GM19467 (cell line): ENCODE data around the gene UGT1A4.

Source experiments
- ATAC-seq: cut with Tn5 transposase; IDR thresholded peaks from one replicate; pipeline ENCODE4 v1.9.1; 2021; ENCODE audit warnings: mild to moderate bottlenecking, moderate library complexity; ENCODE audit not compliant: unreplicated experiment

UGT1A4 gene

DNA sequence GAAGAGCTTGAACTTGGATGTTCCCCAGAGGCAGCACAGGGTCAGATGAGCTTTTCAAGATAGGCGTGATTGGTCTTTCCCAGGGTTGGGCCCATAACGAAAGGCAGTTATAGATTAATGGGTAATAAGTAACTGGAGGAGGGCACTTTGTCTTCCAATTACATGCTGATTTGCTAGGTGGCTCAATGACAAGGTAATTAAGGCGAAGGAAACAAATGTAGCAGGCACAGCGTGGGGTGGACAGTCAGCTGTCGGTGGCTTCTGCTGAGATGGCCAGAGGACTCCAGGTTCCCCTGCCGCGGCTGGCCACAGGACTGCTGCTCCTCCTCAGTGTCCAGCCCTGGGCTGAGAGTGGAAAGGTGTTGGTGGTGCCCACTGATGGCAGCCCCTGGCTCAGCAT, at the start of gene UGT1A4:
UGT1A4 (plus strand) TSS at position 185 of the 400 bp plus-strand sequence; CDS start at position 270, 85 bp downstream.
- ATAC-seq: no peak

- ATAC-seq: no peak
Observed at GRCh38 chr2:233671290-233672161, 47.0 kb upstream of the UGT1A4 start, which contains the start of gene UGT1A9. Gene UGT1A9 (plus strand): TSS chr2:233671898. CDS start chr2:233671935, 37 bp downstream.

- ATAC-seq: no peak
Observed at GRCh38 chr2:233672886-233673285, 45.6 kb upstream of the UGT1A4 start.

DNA sequence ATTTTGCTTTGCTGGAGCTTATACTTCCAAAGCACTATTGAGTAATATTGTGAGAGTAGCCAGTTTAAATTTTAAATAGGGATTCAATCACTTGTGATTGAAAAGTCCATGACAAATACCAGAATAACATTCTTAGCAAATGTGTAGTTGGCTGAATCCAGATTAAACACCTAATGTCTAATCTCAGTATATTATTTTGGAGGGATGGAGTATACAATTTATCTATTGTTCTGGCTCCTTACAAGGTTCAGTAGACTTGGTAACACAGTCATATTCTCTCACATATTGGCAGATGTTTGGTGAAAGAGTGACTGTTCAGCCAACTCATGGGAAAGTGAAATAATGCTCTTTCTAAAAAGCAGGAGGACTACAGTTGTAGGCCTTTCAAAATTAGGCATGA, 44.6 kb upstream of the UGT1A4 start:
- no peak for ATAC-seq

DNA sequence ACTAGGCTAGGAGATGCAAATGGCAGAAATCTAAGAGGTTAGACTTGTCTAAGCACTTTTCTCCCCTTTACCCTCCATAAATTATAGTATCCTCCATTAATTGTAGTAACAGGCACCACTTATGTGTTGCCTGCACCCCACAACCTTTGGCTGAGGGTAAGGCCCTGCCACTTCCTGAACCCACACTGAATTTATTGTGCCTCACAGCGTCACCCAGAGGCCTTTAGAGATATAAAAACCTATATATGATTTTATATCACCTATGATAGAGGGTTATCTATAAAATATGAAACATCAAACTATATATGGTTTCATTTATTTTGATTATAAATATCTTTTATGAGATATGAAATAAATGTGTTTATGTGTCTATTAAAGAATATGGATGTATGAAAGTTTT, 44.2 kb upstream of the UGT1A4 start:
- ATAC-seq: no peak

GRCh38 chr2:233674995-233675394, 43.5 kb upstream of the UGT1A4 start:
- no peak for ATAC-seq

GRCh38 chr2:233676046-233676445, 42.5 kb upstream of the UGT1A4 start:
- ATAC-seq: no peak

DNA sequence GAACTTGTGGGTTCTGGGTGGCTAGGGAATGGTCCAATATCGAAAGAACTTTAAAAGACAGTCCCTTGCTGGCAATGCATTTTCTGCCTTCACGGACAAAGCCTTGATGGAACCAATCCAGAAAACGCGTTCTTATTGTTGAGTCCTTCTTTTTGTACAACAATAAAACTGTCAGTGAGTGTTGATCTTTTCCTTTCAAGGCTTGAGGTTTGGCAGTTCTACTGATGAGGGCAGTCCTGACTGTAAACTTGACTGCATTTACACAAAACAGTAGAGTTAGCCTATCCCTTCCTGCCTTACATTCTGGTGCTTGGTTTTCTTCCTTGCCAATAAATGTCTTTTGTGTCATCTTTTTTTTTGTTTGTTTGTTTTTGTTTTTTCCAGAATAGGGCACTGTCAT, 39.3 kb upstream of the UGT1A4 start:
- no peak for ATAC-seq

DNA sequence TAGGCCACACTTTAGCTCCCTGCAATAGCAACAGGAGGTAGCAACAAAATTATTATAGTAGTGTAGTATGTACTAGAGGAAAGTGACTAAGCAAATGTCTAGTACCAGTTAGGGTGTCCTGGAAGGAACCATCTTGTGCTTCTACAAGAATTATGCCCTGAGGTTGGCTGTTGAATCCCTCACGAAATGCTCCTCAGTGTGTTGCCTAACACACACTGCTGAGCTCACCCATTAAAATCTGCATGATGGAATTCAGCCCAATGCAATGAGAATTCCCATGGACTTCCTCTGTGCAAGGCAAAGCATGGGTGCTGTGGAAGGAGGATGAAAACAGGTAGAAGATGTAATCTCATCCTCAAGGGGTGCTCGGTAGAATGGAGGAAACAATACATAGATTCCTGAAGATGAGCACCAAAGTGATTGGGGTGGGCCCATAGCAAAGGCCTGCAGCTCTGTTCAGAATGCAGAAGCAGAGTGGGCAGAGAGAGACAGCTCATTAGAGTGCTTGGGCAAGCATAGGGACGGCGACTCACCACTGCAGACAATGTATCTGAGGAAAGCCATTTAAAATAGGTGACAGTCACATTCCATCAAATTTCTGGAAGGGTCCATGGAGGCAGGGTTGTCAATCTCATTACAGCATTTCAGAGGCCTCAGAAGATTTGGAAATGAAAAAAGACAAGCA, 38.0 kb upstream of the UGT1A4 start:
- no peak for ATAC-seq

- ATAC-seq: no peak
Observed at GRCh38 chr2:233681521-233682099, 36.9 kb upstream of the UGT1A4 start, which contains the start of gene UGT1A7. Gene UGT1A7 (plus strand): TSS chr2:233681901. CDS start chr2:233681938, 37 bp downstream.

GRCh38 chr2:233684640-233685039, 33.9 kb upstream of the UGT1A4 start:
- no peak for ATAC-seq

GRCh38 chr2:233686928-233687327, 31.6 kb upstream of the UGT1A4 start:
- ATAC-seq: no peak

DNA sequence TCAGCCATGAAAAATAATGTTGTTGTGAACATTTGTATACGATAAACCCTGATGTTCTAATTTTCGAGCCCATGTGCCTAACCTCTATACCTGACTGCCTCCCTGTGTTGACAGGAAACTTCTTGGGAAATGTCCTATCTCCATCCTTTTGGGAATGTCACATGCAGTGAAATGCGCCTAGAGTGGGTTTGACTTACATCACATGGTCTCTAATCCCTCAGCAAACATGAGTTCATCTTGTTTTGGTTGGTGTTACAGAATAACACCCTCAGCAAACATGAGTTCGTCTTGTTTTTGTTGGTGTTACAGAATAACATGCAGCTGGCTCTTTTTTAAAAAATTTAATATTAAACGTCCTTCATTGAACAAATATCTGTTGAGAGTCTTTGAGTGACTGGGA, 30.2 kb upstream of the UGT1A4 start:
- ATAC-seq: no peak

- no peak for ATAC-seq
Observed at GRCh38 chr2:233689031-233689430, 29.5 kb upstream of the UGT1A4 start.

DNA sequence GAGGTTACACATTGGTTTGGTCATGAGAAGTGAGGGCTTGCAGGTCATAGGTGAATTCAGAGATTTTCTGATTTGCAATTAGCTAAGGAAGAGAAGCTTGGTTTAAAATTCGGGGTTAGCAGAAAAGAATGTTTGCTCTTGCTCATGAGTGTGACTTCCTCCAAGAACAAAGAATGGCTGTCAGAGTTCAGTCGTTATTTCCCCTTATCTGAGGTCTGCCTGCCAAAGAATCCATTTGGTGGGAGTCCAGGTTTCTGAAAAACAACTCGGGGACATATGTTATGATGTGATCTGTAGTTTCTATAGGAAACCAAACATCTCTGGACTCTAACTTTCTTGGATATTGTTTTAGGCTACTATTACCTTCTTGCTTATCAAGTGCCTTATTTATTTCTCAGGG, 29.0 kb upstream of the UGT1A4 start:
- ATAC-seq: no peak

GRCh38 chr2:233690444-233690843, 28.1 kb upstream of the UGT1A4 start:
- no peak for ATAC-seq

DNA sequence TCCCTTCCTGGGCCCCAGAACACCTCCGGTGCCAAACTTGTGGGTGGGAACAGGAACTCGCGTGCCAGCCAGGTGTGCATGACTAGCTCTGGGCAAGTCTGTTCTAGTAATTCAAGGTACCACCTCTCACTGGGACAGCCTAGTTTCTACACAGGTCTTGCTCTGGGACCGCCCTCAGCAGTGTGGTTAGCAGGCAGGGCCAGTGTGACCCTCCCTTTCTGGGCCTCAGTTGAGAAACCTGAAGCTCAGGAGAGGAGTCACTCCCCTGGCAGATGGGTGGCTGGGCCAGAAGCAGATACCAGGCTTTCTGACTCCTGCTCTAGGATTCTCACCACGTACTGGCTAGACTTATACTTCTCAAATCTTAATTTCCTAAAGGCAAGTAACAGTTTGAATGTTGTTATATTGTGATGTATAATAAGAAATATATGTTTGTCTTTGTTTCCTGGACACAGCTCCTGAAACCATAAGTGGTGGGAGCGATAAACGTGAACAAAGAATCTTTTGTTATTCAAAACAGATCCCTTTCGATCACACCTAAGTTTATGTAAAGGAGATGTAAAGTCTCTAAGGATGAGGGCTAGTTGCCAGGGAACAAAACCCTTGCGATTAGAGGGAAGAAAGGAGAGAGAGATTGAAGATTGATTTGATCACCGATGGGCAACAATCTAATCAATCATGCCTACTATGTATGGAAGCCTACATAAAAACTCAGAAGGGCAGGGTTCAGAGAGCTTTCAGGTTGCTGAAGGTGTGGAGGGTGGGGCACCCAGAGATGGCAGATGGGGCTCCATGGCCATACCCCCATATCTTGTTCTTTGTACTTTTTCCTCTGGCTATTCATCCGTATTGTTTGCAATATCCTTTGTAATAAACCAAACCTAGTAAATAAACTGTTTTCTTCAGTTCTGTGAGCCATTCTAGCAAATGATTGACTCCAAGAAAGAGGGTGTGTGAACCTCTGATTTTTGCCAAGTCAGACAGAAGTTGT, 26.8 kb upstream of the UGT1A4 start:
- ATAC-seq: no peak

DNA sequence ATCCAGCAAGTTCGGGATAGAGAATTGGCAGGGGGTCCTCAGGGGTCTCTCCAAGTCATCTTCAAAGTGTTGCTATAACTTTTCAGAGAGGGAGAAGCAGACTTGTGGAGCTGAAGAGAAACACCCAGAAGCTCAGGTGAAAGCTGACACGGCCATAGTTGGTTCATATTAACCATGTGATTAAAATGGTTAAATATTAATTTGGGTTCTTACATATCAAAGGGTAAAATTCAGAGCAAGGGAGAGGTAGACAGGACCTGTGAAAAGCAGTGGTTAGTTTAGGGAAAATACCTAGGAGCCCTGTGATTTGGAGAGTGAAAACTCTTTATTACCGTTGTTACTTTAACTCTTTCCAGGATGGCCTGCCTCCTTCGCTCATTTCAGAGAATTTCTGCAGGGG, 25.9 kb upstream of the UGT1A4 start, which contains the start of gene UGT1A6:
UGT1A6 (plus strand) TSS at position 243 of the 400 bp plus-strand sequence; CDS start at position 358, 115 bp downstream.
- no peak for ATAC-seq

GRCh38 chr2:233693963-233694362, 24.6 kb upstream of the UGT1A4 start:
- ATAC-seq: no peak

- ATAC-seq: no peak
Observed at GRCh38 chr2:233698740-233699139, 19.8 kb upstream of the UGT1A4 start.
